ENCODE results near the gene UBE2K. TPM values are rescaled to one million over a fixed set of nuclear protein-coding genes. Genes with fewer than 3 reads are reported as not detected.

Gene UBE2K
- total RNA-seq, 1 experiment from 2014 or later: 151 TPM

GRCh38 chr4:39729557-39729956 is 31.6 kb downstream of the UBE2K start:
- H3K4me1 Mint-ChIP-seq: peaks cover 8 to 18% of the 10 kb centered on the region in 2 experiments
- TF ChIP-seq, protein P1, sequence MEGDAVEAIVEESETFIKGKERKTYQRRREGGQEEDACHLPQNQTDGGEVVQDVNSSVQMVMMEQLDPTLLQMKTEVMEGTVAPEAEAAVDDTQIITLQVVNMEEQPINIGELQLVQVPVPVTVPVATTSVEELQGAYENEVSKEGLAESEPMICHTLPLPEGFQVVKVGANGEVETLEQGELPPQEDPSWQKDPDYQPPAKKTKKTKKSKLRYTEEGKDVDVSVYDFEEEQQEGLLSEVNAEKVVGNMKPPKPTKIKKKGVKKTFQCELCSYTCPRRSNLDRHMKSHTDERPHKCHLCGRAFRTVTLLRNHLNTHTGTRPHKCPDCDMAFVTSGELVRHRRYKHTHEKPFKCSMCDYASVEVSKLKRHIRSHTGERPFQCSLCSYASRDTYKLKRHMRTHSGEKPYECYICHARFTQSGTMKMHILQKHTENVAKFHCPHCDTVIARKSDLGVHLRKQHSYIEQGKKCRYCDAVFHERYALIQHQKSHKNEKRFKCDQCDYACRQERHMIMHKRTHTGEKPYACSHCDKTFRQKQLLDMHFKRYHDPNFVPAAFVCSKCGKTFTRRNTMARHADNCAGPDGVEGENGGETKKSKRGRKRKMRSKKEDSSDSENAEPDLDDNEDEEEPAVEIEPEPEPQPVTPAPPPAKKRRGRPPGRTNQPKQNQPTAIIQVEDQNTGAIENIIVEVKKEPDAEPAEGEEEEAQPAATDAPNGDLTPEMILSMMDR (conservative IDR thresholded peaks at IDR 0.05): no peak
- Histone ChIP-seq H4K20me1 (ENCODE audit: control insufficient read depth, insufficient read depth, insufficient read length) (no peaks in the 10 kb centered on the region), H3K56ac (ENCODE audit: insufficient read length, low read depth, low read length) (no peak overlapping the region), H3K79me1 (ENCODE audit: insufficient read depth, low read depth, low read length, poor library complexity, severe bottlenecking) (peaks cover 25% of the 10 kb centered on the region), H3K9ac (ENCODE audit: extremely low read depth, insufficient read length, low read length) (no peak overlapping the region), H3K27ac (ENCODE audit: insufficient read length, low read depth, low read length) (no peak overlapping the region), H2BK15ac (ENCODE audit: low read depth, low read length) (no peak overlapping the region), H2BK5ac (ENCODE audit: insufficient read length, low read length) (no peak overlapping the region), H3K4ac (ENCODE audit: low read depth, low read length) (no peak overlapping the region), H3K27me3 (ENCODE audit: insufficient read depth, low read length) (no peaks in the 10 kb centered on the region), H4K8ac (replicated peaks; ENCODE audit: insufficient read length, low read depth, low read length) (no peak overlapping the region), H3T11ph (ENCODE audit: low read length) (no peak overlapping the region), H3K18ac (ENCODE audit: insufficient read length, low read depth, low read length) (no peak overlapping the region), H3K23me2 (ENCODE audit: insufficient read length, low read depth, low read length, poor library complexity, severe bottlenecking) (no peaks in the 10 kb centered on the region), H4K91ac (ENCODE audit: insufficient read length, low read depth, low read length) (no peak overlapping the region), H2AK5ac (ENCODE audit: insufficient read length, low read length) (no peak overlapping the region), H2BK12ac (ENCODE audit: insufficient read length, low read depth, low read length) (no peak overlapping the region), H3K9me3 (ENCODE audit: control insufficient read depth, low read depth, low read length) (no peaks in the 10 kb centered on the region), H2BK120ac (ENCODE audit: low read depth, low read length, poor library complexity, severe bottlenecking) (no peak overlapping the region), H3K4me2 (ENCODE audit: insufficient read depth, insufficient read length, low read length) (no peak overlapping the region), H3K23ac (ENCODE audit: insufficient read length, low read depth, low read length) (no peak overlapping the region), H2AFZ (ENCODE audit: low read length) (no peak overlapping the region), H3K14ac (ENCODE audit: insufficient read depth, low read length) (no peak overlapping the region), H3K4me1 (ENCODE audit: insufficient read depth, low read length) (no peaks in the 10 kb centered on the region; the same call in 1 of the 2 replicates), H4K5ac (ENCODE audit: insufficient read length, low read depth, low read length) (no peak overlapping the region), H2BK20ac (ENCODE audit: low read depth, low read length, poor library complexity, severe bottlenecking) (no peak overlapping the region), H3K79me2 (ENCODE audit: insufficient read depth, low read length) (peaks cover 33% of the 10 kb centered on the region; the same call in 1 of the 2 replicates)
- DNase-seq: no peak
- H3K9me3 Mint-ChIP-seq: no peaks in the 10 kb centered on the region
- H3K4me3 Mint-ChIP-seq: no peak overlapping the region
- peak overlapping the region in 2 of 3 experiments; percentile 2 to 84; a peak in 5 of 7 replicates for H3K27ac Mint-ChIP-seq
- no peaks in the 10 kb centered on the region for H3K27me3 Mint-ChIP-seq (ENCODE audit: low read depth)
- peaks cover 6 to 26% (median 19%) of the 10 kb centered on the region in 3 experiments; a peak in 6 of 7 replicates for H3K36me3 Mint-ChIP-seq (ENCODE audit: insufficient read depth in 1 of 3, low read depth in 3 of 3)
- no CpG with 5 or more reads among the region's 4 CpGs for WGBS (ENCODE audit: extremely low coverage, insufficient read length, low lambda C conversion rate)

All from H9 (cell line).